C4-2B (cell line): ENCODE data around the gene WDR47.
"Not testable (repeated sequence)": the region's sequence is repeated elsewhere in the genome, so short reads cannot be mapped to it uniquely, and the experiment has no call there.

Experiments used
- CTCF ChIP-seq: fragments of 450-650 bp; conservative IDR thresholded peaks from 2 replicates; pipeline ENCODE4 v1.5.1; 2017; ENCODE audit warnings: mild to moderate bottlenecking
- ZFX ChIP-seq: fragments of 450-650 bp; IDR thresholded peaks from 2 replicates; pipeline ENCODE4 v1.6.1; 2017

- TF ChIP-seq CTCF, ZFX: not testable (repeated sequence)
These were observed 10.2 kb upstream of the WDR47 start for GRCh38 chr1:109052145-109052544.
